WERI-Rb-1 (cell line): ENCODE data around the gene WDR44.

Source experiments
- DNase-seq: peaks from one replicate; pipeline ENCODE4 v3.0.0-alpha.2; 2020
- H3K27ac ChIP-seq: fragments of 250-450 bp; sonication (Bioruptor Pico); 2 replicates; pipeline ENCODE4 v1.5.1; 2020; ENCODE audit warnings: mild to moderate bottlenecking, moderate library complexity
- H3K27me3 ChIP-seq: fragments of 250-450 bp; sonication (Bioruptor Pico); 2 replicates; pipeline ENCODE4 v1.5.1; 2021; ENCODE audit warnings: mild to moderate bottlenecking, low read depth, moderate library complexity; ENCODE audit not compliant: insufficient read depth, severe bottlenecking
- H3K36me3 ChIP-seq: fragments of 250-450 bp; sonication (Bioruptor Pico); 2 replicates; pipeline ENCODE4 v1.5.1; 2020; ENCODE audit warnings: mild to moderate bottlenecking, moderate library complexity
- H3K4me3 ChIP-seq: 2 replicates; pipeline ENCODE4 v1.5.1; 2011; ENCODE audit warnings: low read depth, mild to moderate bottlenecking, control low read depth, low read length
- H3K9me3 ChIP-seq: fragments of 250-450 bp; sonication (Bioruptor Pico); 2 replicates; pipeline ENCODE4 v1.5.1; 2021; ENCODE audit warnings: mild to moderate bottlenecking, moderate library complexity; ENCODE audit not compliant: severe bottlenecking
- TF ChIP-seq, protein P1 (sequence below): IDR thresholded peaks from 2 replicates; pipeline ENCODE4 v1.5.1; 2011; ENCODE audit warnings: low read depth, mild to moderate bottlenecking, control low read depth, inconsistent platforms, low read length

WDR44 gene

DNA sequence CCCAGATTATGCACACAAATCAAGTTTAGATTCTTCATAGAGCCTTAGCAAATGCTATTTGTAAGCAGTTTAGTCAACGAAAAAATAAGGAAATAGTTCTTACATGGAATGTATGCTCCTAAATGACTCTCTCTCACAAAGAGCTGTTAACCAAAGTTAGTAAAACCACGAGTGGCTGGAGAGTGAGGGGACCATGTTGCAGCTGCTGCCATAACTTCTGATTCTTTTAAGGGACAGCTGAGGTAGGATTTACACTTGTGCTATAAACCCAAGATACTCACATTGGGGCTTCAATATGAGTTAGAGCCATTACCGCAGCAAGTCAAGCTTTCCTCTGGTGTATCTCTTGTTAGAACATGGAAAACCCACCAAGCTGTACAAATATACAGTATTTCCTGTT lies 152.4 kb downstream of the WDR44 start:
- no peak for DNase-seq
- Histone ChIP-seq H3K9me3 (no peaks in the 10 kb centered on the region), H3K36me3 (no peaks in the 10 kb centered on the region), H3K27me3 (peaks cover 79% of the 10 kb centered on the region), H3K4me3 (no peak overlapping the region), H3K27ac (no peak overlapping the region)
- TF ChIP-seq, protein P1, sequence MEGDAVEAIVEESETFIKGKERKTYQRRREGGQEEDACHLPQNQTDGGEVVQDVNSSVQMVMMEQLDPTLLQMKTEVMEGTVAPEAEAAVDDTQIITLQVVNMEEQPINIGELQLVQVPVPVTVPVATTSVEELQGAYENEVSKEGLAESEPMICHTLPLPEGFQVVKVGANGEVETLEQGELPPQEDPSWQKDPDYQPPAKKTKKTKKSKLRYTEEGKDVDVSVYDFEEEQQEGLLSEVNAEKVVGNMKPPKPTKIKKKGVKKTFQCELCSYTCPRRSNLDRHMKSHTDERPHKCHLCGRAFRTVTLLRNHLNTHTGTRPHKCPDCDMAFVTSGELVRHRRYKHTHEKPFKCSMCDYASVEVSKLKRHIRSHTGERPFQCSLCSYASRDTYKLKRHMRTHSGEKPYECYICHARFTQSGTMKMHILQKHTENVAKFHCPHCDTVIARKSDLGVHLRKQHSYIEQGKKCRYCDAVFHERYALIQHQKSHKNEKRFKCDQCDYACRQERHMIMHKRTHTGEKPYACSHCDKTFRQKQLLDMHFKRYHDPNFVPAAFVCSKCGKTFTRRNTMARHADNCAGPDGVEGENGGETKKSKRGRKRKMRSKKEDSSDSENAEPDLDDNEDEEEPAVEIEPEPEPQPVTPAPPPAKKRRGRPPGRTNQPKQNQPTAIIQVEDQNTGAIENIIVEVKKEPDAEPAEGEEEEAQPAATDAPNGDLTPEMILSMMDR = no peak

DNA sequence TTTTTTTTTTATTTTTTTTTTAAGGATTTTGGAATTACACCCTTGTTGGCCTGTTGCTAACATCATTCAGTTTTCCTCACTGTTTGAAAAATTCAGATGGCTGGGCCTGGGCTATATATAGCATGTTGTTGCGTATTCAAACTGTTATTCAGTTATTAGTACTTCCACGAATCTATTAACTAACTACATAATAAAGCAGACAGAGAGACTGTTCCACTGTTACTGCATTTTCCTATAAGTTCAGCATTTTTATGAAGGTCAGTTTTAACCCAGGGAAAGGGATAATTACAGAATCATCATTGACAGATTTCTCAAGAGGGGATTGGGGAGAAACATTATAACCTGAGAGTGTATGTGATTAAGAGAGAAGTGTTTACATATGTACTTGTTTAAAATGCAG lies 152.8 kb downstream of the WDR44 start:
- Histone ChIP-seq H3K27ac (no peak overlapping the region), H3K9me3 (no peaks in the 10 kb centered on the region), H3K4me3 (no peak overlapping the region), H3K27me3 (peaks cover 77% of the 10 kb centered on the region), H3K36me3 (no peaks in the 10 kb centered on the region)
- TF ChIP-seq, protein P1 = no peak
- no peak for DNase-seq

DNA sequence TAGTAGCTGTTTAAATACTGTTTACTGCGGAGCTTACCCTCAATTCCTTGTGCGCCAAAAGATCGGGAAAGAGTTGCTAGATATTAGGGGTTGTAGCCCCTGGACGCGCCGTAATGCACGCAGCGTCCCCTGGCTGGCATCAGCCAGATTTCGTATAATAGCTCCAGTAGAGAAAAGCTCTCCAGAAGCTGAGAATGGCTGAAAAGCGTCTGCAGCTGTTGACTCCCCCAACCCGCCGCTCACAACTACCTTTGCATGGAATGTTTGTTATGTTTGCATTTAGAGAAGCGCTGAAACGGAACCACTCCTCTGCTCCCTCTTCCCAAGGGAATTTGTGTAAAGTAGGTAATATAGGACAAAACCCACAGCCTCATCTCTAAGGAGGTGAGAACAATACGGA lies 153.4 kb downstream of the WDR44 start:
- peaks cover 76% of the 10 kb centered on the region for H3K27me3 ChIP-seq
- no peaks in the 10 kb centered on the region for H3K36me3 ChIP-seq
- H3K9me3 ChIP-seq = no peaks in the 10 kb centered on the region
- DNase-seq = no peak
- no peak overlapping the region for H3K27ac ChIP-seq
- no peak overlapping the region for H3K4me3 ChIP-seq
- TF ChIP-seq, protein P1 = no peak
